BE2C (cell line): ENCODE results near the gene SLC39A11.
"Not testable (repeated sequence)": the region's sequence is repeated elsewhere in the genome, so short reads cannot be mapped to it uniquely, and the experiment has no call there.

Source experiments
- DNase-seq: peaks from one replicate; pipeline ENCODE4 v3.0.0-alpha.2; 2020
- H3K27me3 ChIP-seq: fragments of 250-450 bp; sonication (Bioruptor Pico); 2 replicates; pipeline ENCODE4 v1.5.1; 2020; ENCODE audit warnings: mild to moderate bottlenecking
- H3K36me3 ChIP-seq: fragments of 250-450 bp; sonication (Bioruptor Pico); 2 replicates; pipeline ENCODE4 v1.5.1; 2020; ENCODE audit warnings: mild to moderate bottlenecking
- H3K4me1 ChIP-seq: fragments of 250-450 bp; sonication (Bioruptor Pico); 2 replicates; pipeline ENCODE4 v1.5.1; 2020
- H3K4me3 ChIP-seq: 2 replicates; pipeline ENCODE4 v1.5.1; 2011; ENCODE audit warnings: low read depth, low read length
- H3K9me3 ChIP-seq: fragments of 250-450 bp; sonication (Bioruptor Pico); 2 replicates; pipeline ENCODE4 v1.5.1; 2020
- CTCF ChIP-seq: IDR thresholded peaks from 2 replicates; pipeline ENCODE4 v1.5.1; 2012; ENCODE audit warnings: mild to moderate bottlenecking, low read depth, low read length

The SLC39A11 gene

GRCh38 chr17:72995008-72995656 is 97.4 kb downstream of the SLC39A11 start:
- H3K4me3 ChIP-seq, result no peak overlapping the region
- no peaks in the 10 kb centered on the region for H3K9me3 ChIP-seq
- no peaks in the 10 kb centered on the region for H3K36me3 ChIP-seq
- peaks cover 29% of the 10 kb centered on the region for H3K4me1 ChIP-seq
- no peak for TF ChIP-seq CTCF
- no peak for DNase-seq
- H3K27me3 ChIP-seq, result no peaks in the 10 kb centered on the region

DNA sequence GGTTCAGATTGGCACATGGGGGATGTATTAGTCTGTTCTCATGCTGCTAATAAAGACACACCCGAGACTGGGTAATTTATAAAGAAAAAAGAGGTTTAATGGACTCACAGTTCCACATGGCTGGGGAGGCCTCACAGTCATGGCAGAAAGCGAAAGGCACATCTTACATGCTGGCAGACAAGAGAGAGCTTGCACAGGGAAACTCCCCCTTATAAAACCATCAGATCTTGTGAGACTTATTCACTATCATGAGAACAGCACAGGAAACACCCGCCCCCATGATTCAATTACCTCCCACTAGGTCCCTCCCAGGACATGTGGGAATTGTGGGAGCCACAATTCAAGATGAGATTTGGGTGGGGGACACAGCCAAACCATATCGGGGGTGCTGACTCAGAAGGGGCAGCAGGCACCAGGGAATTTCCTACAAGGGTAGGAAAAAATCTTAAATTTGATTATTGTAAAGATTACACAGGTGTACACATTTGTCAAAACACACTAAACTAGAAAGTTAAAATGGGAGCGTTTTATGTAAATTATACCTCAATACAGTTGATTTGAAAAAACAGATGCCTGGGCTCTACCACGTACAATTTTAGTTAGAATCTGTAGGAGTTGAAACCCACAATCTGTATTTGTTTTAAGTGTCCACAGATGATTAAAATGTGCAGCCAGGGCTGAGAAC is 99.6 kb downstream of the SLC39A11 start:
- Histone ChIP-seq H3K4me3 (peak overlapping the region; percentile 18; the same call in 1 of the 2 replicates), H3K4me1 (peaks cover 23% of the 10 kb centered on the region)
- H3K9me3 ChIP-seq, H3K36me3 ChIP-seq, H3K27me3 ChIP-seq: not testable (repeated sequence)
- peak; percentile 42 for DNase-seq

DNA sequence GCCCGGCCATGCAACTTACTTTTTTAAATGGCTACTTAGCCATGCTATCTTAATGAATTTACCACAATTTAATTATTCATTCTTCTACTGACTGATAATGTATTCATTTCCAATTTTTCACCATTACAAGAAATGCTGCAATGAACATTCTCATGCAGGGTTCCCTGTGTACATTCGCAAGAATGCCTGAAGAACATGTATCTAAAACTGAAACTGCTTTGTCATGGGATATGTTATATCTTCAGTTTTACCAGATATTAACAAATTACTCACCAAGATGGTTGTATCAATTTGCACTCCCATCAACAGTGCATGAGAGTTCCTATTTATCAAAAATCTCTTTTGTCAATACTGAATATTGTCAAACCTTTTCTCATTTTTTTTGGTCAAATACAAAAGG is 100.8 kb downstream of the SLC39A11 start:
- DNase-seq, result no peak
- no peak for TF ChIP-seq CTCF
- Histone ChIP-seq H3K36me3 (no peaks in the 10 kb centered on the region), H3K27me3 (no peaks in the 10 kb centered on the region), H3K9me3 (no peaks in the 10 kb centered on the region), H3K4me3 (no peak overlapping the region), H3K4me1 (peaks cover 19% of the 10 kb centered on the region)

- H3K4me3 ChIP-seq, result no peak overlapping the region
- no peaks in the 10 kb centered on the region for H3K27me3 ChIP-seq
- H3K4me1 ChIP-seq, result peaks cover 26% of the 10 kb centered on the region
- TF ChIP-seq CTCF, result no peak
- DNase-seq, result no peak
- H3K9me3 ChIP-seq, result no peaks in the 10 kb centered on the region
- no peaks in the 10 kb centered on the region for H3K36me3 ChIP-seq
Observed at GRCh38 chr17:72989074-72989610, 103.3 kb downstream of the SLC39A11 start.

GRCh38 chr17:72988451-72988850 is 104.0 kb downstream of the SLC39A11 start:
- no peak for TF ChIP-seq CTCF
- no peaks in the 10 kb centered on the region for H3K27me3 ChIP-seq

DNA sequence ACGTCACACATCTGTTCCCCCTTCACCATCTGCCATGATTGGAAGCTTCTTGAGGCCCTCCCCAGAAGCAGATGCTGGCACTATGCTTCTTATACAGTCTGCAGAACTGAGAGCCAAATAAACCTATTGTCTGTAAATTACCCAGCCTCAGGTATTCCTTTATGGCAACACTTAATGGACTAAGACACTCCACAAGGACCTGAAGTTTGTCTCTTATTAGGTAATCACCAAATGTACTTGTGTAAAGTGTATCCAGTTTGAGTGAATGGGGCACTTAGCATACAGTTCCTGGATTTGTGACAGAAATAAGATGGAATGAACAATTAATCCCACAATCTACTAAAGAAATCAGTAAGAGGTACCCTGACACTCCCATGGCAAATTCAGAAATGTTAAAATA is 105.3 kb downstream of the SLC39A11 start:
- no peak overlapping the region for H3K4me3 ChIP-seq
- no peaks in the 10 kb centered on the region for H3K36me3 ChIP-seq
- no peaks in the 10 kb centered on the region for H3K9me3 ChIP-seq
- no peak for DNase-seq
- no peaks in the 10 kb centered on the region for H3K27me3 ChIP-seq
- H3K4me1 ChIP-seq, result peaks cover 10% of the 10 kb centered on the region; the same call in 1 of the 2 replicates
- TF ChIP-seq CTCF, result no peak

More at GRCh38 chr17:72988451-72988850, 104.0 kb downstream of the SLC39A11 start:
- DNase-seq, result no peak
- H3K9me3 ChIP-seq, result no peaks in the 10 kb centered on the region
- peaks cover 22% of the 10 kb centered on the region for H3K4me1 ChIP-seq
- no peaks in the 10 kb centered on the region for H3K36me3 ChIP-seq
- H3K4me3 ChIP-seq, result no peak overlapping the region
